GM12801 (cell line): ENCODE data around the gene ENTPD3.

ENCODE experiments used
- CTCF ChIP-seq: IDR thresholded peaks from one replicate; pipeline ENCODE4 v1.5.1; 2011; ENCODE audit warnings: control low read depth; ENCODE audit not compliant: insufficient read length; ENCODE audit errors: extremely low read depth

ENTPD3 gene

DNA sequence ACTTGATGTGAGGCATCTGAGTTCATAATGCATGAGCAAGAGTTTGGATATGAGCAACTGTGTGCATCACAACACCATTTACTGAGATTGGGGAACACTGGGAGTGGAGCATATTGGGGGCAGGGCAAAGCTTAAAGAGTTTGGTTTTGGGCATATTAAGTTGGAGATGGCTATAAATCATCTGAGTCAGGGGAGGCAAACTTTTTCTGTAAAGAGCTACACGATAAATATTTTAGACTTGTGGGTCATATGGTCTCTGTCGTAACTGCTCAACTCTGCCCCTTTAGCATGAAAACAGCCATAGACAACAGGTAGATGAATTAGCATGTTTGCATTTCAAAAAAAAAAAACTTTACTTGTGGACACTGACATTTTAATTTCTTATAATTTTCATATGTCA lies 20.0 kb downstream of the ENTPD3 start:
- TF ChIP-seq CTCF: no peak

DNA sequence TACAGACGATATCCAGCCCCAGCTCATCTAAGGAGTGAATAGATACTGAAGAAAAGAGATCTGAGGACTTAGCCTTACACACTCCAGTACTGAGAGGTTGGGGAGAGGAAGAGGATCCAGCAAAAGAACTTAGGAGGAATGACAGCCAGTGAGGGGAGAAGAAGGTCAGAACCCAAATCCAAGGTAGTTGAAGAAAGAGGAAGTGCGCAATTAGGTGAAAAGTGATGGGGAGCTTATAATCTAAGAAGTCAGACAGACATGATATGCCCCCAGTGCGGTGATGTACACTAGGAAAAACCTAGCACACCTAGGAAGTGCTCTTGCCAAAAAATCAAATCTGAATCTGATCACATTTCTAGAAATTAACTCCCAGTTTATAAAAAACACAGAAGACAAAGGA lies 20.6 kb downstream of the ENTPD3 start:
- no peak for TF ChIP-seq CTCF

- no peak for TF ChIP-seq CTCF
Observed at GRCh38 chr3:40414270-40414669, 27.3 kb downstream of the ENTPD3 start.

- TF ChIP-seq CTCF: no peak
Observed at GRCh38 chr3:40417845-40418543, 31.0 kb downstream of the ENTPD3 start.

GRCh38 chr3:40422861-40423260 lies 35.9 kb downstream of the ENTPD3 start:
- no peak for TF ChIP-seq CTCF

GRCh38 chr3:40427045-40427669 lies 40.2 kb downstream of the ENTPD3 start:
- no peak for TF ChIP-seq CTCF

- TF ChIP-seq CTCF: no peak
Observed at GRCh38 chr3:40432793-40433192, 45.8 kb downstream of the ENTPD3 start.
